ENCODE results near the gene ILKAP.

ILKAP gene

DNA sequence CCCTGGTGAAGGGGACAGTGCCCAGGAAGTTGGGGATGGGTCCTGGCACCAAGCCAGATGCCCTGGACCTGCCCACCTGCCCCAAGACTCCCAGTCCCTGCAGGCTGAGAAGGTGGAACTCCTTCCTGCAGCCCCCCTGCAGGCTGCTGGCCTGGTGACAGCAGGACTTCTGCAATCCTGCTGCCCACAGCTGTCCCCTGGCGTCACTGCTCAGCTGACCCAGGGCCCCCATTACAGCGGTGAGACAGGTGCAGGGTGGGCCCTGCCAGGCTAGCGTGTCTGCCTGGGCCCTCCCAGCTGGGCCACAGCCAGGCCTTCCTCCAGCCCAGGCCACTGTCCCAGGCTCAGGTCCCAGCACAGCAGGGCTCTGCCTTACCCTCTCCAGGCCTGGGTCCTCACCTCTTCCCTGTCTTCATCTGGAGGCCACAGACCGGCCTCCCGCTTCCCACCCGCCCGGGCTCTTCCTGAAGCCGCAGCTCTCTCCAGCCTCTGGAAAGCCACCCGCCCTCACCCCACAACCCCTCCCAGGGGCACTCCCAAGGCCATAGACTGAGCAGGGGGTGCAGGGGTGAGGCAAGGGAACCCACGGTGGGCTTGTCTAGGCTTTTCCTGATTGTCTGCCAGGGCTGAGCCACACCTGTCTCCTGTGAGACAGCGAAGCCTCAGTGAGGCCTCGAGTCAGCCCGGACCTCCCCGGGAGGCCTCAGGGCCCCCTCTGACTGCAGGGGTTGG is 53.5 kb downstream of the ILKAP start:
- DNase-seq = no peak

DNA sequence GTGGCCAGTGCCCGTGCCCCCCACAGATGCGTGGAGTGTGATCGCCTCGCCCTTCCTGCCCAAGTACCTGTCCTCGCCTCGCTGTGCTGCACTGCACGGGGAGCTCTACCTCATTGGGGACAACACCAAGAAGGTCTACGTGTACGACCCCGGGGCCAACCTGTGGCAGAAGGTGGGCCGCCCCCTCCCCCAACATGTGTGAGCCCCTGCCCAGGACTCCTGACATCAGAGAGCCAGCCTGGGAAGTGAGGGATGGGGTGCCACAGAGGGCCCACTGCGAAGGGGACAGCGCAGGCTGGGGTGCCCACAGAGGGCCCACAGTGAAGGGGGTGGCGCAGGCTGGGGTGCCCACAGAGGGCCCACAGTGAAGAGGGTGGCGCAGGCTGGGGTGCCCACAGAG is 54.5 kb downstream of the ILKAP start:
- no peak for DNase-seq

DNA sequence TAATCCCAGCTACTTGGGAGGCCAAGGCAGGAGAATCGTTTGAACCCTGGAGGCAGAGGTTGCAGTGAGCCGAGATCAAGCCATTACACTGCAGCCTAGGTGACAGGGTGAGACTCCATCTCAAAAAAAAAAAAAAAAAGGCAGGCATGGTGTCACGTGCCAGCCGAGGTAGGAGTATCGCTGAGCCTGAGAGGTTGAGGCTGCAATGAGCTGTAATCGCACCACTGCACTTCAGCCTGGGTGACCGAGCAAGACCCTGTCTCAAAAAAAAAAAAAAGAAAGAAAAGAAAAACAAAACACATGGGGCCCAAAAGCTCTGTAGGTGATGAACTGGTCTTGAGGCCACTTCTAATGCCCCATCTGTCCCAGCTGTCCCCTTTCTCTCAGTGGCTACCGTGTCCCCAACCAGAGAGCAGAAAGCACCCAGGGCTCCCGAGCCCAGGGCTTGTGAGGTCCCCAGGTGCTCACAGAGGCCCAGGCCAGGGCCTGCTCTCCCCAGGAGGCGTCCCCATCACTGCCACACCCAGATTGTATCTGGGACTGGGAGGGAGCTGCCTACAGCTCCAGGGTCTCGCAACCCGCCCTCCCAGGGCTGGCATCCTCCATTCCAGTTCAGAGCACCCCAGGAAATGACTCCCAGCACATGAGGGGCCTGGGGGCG is 56.5 kb downstream of the ILKAP start:
- no peak for DNase-seq

DNA sequence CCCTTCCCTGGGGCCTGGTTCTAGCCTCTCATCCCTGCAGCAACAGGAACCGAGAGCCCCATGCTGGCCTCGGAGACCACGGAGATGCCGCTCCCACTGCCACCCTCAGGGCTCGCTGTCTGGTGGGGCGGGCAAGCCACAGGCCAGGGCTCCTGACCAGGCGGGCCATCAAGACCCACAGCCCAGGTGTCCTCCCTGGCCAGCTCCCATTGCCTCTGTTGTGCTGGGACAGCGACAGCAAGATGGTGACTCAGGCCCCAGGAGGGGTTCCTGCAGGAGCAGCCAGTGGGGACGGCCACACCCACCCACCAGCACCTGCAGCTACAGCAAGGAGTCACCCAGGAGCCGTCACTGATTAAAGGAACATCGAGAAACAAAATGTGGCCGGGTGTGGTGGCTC is 57.6 kb downstream of the ILKAP start:
- DNase-seq = no peak

DNA sequence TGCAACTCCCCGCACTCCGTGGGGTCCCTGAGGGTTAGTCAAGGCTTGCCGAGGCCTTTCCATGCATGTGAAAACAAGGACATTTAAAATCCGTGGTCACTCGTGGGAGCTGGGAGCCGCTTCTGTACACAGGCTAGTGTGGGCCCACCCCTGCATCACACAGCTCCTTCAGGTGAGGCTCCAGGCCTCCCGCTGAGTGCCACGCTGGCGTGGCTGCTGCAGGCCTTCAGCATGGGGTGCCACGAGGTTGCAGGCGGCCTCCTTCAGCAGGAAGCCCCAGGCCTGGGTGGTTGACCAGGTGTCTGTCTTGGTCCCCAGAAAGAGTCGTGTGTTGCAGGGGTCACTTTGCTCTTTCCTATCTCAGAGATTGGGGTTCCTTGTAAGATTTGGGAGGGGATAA is 58.4 kb downstream of the ILKAP start:
- no peak for DNase-seq

DNA sequence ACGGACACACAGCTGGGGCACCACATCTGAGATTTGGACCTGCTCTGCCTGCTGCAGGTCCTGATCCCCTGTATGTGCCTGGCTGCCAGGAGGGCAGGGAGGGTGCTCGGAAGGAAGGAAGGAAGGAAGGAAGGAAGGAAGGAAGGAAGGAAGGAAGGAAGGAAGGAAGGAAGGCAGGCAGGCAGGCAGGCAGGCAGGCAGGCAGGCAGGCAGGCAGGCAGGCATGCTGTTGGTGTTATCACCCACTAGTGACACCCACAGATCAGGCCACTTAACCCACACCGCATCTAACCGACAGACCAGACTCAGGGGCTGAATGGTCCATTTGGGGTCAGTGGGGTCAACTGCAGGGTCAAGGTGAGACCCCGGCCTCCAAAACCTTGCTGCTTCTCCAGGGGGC is 59.2 kb downstream of the ILKAP start:
- no peak for DNase-seq

DNA sequence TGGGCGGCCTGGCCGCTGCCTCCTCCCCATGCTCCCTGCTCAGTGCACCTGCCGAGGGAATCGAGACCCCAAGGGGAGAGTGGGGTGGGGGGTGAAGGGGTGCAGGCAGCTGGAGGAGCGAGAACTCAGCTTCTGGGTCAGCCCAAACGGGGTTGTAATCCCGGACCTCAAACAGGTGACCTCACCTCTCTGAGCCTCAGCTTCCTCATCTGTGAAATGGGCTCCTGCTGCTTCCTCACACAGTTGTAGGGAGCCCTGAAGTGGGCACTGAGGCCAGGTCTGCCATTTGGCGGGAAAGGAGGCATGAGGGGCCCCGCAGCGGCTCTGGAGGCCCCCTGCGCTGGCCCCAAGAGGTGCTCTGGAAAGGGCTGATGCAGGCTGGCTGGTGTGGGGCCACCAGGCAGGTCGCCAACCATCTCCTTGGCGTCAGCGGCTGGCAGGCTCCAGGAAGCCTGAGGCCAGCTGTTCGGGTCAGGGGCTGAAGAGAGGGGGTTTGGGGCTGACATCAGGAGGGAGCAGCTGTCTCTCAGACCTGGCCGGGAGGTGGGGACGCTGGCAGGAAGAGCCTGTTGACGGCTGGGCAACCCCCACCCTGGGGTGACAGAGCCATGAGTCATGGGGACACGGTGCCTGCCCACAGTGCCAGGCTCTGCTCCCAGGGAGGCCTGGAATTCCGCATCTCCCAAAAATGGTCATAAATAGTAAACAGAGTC is 60.1 kb downstream of the ILKAP start:
- peak in 1 of 2 donors; percentile 16 for DNase-seq

DNA sequence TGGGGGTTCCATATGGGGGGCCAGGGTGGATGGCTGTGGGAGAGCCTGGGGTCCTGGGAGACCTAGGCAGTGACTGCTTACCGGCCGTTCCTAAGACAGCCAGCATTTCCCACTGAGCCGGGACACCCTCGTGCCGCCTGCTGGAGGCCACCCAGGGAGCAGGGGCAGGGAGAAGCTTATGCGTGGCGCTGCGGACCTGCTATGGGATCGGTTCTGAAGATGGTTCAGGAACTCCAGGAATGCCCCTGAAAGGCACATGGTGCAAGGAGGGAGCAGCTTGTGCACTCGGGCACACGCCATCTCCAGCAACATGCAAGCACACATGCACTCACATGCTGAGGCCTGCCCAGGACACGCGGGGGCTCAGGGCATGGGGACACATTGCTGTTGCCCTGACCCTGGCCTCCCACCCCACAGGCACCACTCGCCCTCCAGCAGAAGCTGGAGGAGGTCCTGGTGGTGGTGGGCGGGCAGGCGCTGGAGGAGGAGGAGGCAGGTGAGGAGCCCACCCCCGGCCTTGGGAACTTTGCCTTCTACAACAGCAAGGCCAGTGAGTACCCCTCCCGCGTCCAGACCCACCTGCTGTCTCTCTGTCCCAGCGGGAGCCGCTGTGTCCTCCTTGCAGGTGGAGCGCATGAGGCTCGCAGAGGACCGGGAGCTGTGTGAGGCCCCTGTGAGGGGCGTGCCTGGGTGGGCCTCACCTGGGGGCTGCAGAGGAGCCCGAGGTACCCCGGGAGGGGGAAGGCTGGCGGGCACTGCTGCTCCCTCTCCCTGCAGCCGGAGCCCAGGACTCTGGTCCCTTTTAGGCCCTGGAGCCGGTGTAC is 60.9 kb downstream of the ILKAP start:
- DNase-seq = no peak

DNA sequence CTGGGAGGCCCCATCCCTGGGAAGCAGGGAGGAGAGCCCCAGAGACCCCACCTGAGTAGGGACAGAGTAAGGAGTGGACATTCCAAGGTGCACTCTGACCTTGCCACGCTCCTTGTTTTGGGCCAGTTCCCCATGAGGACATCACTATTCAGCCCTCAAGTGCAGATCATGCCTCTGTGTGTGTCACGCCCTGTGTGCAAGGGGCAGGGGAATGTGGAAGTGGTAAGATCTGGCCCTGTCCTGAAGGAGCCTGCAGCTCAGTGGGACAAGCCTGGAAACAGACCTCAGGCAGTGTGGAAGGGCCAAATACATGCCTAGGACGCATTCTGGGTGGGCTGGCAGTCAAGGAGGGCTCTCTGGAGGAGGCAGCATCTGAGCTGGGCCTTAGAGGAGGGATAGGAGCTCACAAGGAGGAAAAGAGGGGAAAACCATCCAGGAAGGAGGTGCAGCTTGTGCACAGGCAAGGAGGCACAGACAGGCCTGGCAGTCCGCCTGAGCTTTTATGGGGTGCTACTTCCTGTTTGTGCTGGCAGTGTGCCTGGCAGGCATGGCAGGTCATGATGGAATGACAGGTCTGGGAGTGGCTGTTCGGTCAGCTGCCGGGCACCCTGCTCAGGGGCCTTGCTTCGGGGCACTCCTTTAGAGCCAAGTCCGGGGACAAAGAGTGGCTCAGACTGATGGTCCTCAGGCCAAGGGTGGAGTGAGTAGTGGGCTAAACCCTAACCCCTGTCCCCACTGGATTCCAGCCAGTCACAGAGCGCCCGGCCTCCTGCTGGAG is 61.8 kb downstream of the ILKAP start:
- DNase-seq = peak; percentile 29 to 50

DNA sequence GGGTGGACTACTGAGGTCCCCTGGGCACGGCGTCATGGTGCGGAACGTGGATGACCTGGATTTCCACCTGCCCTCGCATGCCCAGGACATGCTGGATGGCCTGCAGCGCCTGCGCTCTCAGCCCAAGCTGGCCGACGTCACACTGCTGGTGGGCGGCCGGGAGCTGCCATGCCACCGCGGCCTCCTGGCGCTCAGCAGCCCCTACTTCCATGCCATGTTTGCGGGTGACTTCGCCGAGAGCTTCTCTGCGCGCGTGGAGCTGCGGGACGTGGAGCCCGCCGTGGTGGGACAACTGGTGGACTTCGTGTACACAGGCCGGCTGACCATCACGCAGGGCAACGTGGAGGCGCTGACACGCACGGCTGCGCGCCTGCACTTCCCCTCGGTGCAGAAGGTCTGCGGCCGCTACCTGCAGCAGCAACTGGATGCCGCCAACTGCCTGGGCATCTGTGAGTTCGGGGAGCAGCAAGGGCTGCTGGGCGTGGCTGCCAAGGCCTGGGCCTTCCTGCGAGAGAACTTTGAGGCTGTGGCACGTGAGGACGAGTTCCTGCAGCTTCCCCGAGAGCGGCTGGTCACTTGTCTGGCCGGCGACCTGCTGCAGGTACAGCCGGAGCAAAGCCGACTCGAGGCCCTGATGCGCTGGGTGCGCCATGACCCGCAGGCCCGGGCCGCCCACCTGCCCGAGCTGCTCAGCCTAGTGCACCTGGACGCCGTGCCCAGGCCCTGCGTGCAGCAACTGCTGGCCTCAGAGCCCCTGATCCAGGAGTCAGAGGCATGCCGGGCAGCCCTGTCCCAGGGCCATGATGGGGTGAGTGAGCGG is 62.6 kb downstream of the ILKAP start:
- no peak for DNase-seq

DNA sequence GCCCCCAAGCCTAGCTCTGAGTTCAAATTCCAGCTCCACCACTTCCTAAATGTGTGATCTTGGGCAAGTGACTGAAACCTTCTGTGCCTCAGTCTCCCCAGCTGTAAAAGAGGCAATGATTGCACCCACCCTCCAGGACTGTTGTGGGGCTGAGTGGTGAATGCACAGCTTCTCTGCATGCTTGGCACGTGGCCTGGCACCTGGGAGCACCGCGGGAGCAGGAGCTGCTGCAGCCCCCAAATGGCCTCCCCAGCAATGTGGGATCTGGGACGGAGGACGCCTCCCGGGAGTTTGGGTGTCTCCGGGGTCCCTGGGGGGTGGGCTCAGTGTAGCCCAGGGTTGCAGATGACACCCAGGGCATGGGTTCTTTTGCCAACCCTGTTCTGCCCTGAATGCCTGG is 63.5 kb downstream of the ILKAP start:
- no peak for DNase-seq

DNA sequence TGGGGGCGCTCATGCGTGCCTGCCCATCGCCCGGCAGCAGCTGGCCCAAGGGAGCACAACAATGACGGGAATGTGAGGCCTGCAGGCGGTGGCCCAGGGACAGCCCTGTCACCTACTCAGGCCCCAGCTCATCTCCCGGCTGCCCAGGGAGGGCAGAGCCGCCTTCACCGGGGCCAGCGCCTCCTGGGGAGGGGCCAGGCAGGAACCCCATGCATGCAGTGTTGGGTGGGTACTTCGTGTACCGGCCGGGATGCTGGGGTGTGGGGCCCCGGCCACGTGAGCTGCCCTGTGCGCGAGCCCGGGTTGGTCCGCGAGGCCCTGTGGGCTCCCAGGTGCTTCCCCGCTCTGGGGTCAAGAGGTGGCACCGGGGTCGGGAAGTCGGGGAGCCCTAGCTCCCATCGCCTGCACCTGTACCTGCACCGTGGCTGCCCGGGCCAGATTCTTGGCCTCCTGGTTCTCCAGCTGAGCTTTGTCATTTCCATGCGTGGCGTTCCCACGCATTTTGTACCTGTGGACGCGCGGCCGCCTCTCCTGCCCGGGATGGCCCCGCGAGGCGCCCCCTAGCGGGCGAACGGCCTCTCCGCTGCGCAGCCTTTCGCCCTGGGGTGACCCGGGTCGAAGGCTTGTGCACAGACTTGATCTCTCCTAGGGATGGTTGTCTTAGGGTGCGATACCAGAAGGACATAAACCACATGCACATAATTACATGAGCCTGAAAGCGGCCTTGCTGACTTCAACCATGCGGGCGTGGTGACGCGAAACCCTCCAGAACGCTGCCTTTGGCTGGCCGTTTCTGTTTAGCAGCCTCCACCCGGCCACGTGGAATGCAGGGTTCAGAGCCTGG is 64.1 kb downstream of the ILKAP start:
- no peak for DNase-seq

DNA sequence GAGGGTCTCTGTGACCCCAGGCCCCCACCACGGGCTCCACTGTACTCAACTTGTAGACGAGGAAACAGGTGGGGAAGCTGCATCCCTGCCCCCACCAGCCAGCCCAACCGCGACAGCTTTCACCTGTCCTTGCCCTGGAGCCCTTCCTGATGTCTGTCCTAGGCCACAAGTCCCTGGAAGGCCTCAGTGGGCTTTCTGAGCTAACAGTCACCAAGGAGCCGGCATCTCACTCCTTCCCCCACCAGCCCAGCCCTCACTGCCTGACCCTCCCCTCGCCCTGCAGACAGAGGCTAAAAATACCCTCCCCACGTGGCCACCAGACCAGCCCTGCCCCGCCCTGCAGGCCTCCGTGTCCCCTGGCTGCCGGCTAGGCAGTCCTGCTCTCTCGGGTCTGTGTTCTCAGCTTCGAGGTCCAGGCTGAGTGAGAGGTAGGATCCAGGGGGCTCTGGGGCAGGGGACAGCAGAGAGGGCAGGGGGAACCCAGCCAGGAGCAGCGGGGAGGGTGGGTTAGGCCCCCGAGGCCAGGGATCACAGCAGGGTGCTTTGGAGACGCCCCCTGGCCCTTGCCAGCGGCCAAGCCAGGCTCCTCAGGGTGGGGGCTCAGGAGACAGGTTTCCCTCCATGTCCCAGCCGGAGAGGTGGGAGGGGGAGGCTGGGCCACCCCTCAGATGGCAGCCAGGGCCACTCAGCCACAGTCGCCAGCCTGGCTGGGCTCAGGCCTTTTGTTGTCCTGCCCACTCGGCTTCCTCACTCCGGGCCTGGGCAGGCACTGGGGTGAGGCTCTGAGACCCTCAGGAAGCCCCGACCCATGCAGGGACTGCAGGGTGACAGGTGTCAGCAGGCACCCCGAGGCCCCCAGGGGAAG is 64.9 kb downstream of the ILKAP start, which contains the start of gene KLHL30:
TSS of gene KLHL30 (plus strand) at position 338 of the 865 bp plus-strand sequence. CDS start 2,087 bp downstream, outside the sequence.
- no peak for DNase-seq

DNA sequence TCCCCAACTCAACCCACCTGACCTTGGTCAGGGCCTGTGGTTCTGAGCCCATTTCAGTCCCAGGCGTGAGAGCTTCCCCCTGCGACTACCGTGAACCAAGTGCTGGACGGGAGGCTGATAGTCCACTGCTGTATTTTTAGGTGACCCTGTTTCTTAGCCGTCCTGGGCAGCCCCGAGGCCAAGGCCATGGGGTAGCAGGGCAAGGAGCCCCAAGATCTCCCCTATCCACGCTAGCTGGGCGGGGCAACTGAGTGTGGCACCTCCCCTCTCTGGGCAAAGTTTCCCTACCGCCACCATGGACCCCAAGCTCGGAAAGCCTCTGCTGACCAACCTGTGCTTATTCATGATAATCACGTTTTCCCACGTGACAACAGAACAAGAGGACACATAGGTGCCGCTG is 65.6 kb downstream of the ILKAP start:
- DNase-seq = no peak

DNA sequence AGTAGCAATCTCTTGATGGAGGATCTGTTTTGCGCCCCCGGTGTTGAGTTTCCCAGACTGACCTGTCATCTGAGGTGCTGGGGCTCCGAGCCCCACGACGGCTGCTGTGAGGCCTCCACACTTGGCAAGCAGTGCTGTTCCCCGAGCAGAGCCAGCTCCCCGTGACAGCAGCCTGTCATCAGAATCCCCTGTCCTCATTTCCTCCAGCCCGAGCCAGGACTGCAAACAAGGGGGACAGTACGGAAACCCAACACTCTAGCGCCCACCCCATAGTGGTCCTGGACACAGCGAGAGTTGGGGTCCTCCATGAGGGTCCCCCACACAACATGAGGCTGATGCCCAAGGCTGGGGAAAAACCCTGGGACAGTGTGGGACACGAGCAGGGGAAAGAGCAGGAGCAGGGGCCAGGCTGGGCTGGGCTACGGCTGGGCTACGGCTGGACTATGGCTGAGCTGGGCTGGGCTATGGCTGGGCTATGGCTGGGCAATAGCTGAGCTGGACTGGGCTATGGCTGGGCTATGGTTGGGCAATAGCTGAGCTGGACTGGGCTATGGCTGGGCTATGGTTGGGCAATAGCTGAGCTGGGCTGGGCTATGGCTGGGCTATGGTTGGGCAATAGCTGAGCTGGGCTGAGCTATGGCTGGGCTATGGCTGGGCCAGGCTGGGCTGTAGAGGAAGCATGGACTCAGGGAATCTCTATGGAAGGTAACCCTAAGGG is 66.5 kb downstream of the ILKAP start:
- DNase-seq = peak; percentile 2 to 77

DNA sequence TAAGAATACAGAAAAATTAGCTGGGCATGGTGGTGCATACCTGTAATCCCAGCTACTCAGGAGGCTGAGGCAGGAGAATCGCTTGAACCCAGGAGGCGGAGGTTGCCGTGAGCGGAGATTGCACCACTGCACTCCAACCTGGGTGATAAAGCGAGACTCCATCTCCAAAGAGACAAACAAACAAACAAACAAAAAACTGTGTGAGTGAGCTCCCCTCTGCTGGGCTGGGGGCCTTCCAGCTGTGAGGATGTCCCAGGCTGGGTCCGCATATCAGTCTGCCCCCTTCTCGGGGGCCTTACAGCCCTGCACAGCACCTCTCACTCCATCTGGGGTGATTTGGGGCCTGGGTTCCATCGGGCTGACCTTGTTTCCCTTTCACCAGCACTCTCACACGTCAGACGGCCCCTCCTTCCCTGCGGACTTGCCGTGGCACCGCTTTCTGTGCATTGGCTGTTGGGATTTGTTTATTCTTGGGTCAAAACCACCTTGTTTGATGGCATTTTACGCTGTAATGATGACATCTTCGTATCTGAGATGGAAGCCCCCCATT is 67.8 kb downstream of the ILKAP start:
- no peak for DNase-seq

DNA sequence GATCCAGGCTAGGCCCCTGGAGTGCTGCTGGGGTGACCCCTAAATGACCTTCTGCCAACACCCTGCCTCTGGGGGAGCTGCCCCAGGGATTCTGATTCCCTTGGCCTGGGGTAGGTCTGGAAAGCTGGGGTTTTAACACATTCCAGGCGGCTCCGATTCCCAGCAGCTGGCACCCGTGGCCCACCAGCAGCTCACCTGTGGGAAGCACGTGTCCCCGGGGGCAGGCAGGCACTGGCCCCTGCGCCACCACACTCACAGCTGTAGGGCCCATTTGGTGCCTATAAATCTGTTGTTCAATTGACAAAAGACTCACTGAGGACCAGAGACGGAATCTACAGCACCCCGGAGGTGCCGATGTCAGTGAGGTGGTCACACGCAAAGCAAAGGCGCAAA is 69.1 kb downstream of the ILKAP start:
- DNase-seq = no peak
